Activated naive CD4-positive, alpha-beta T cell (primary cell): ENCODE data around the gene HTR2C.
"Not testable (repeated sequence)": the region's sequence is repeated elsewhere in the genome, so short reads cannot be mapped to it uniquely, and the experiment has no call there.

Experiments
- DNase-seq, 4 experiments: peaks; one replicate each; lab custom pipeline; 2025; lab: John Stamatoyannopoulos, UW

HTR2C gene

DNA sequence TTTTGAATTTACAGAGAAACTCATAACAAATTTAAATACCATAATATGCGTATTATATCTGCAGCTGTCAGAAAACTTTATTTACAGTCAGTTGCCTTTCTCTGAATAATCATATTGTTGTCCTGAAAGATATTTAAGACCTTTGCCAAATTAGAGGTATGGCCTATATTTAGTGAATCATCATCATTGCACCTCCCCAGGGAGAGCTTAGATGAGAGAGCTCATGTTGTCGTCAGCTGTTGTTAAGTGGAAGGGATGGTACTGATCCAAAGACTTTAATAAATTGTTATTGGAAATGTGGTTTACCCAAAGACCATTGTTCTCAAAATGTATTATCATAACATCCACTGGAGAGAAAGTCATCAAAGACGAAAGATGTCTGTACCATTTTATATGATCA, 128.6 kb downstream of the HTR2C start:
- no peak for DNase-seq

- DNase-seq = no peak
Observed at GRCh38 chrX:114715096-114715495, 131.2 kb downstream of the HTR2C start.

DNA sequence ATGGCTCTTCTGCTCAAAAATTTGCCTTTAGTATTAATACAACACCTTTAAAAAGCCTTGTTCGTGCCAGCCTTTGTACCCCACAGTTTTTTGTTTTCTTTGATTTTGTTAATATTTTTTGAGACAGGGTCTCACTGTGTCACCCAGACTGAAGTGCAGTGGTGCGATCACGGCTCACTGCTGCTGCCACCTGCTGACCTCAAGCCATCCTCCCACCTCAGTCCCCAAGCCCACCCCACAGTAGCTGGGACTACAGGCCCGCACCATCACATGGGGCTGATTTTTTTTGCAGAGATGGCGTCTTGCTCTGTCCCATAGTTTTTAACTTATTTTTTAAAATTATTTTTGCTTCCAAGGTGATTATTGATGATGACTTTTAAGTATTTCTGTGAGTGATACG, 134.0 kb downstream of the HTR2C start:
- no peak for DNase-seq

GRCh38 chrX:114766541-114766940, 182.7 kb downstream of the HTR2C start:
- DNase-seq = no peak

DNA sequence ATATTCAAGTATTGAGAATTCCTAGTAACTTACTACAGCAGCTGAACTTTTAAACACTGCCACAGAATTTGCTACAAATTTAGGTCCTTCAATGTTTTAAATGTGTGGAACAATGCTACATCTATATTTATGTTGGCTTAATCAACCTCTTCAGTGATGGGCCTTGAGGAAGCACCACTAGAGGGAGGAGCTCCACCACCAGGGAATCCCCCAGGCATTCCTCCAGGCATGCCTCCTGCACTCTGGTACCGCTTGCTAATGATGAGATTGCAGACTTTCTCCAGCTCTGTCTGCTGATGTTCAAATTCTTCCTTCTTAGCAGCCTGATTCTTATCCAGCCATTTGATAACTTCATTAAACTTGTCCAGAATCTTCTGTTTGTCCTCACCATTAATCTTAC, 190.8 kb downstream of the HTR2C start:
- no peak for DNase-seq

DNA sequence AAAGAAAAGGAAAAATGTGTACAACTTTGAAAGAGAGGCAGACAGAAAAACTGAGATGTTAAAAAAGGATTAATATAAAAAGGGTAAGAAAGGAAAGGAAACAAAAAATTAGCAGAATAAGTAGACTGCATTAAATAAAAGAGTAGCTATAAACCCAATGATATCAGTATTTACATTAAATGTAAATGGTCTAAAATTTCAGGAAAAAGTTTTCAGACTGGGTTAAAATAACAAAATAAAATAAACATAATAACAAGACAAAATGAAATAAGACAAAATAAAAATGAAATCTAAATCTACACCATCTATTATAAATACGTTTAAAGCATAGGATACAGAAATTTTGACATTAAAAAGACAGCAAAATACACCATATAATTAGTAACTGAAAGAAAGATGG, 199.0 kb downstream of the HTR2C start:
- no peak for DNase-seq

- no peak for DNase-seq
Observed at GRCh38 chrX:114787061-114787460, 203.2 kb downstream of the HTR2C start.

DNA sequence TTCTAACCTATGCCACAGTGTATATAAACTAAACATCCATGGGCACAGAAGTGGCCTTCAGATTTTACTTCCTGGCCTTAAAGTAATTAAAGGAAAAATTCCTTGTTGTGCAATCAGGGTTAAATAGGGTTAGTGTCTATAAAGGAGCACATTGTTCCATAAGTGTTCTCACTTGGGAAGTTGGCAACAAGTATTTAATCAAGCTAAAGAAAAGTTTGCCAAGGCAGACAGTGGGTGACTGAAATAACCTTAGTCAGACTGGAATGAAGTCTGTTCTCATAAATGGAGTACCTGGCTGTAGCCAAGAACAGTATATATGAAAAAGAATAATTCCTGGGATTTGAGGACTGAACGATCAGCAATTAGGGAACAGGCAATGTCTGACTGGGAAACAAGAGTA, 213.6 kb downstream of the HTR2C start:
- DNase-seq = no peak

DNA sequence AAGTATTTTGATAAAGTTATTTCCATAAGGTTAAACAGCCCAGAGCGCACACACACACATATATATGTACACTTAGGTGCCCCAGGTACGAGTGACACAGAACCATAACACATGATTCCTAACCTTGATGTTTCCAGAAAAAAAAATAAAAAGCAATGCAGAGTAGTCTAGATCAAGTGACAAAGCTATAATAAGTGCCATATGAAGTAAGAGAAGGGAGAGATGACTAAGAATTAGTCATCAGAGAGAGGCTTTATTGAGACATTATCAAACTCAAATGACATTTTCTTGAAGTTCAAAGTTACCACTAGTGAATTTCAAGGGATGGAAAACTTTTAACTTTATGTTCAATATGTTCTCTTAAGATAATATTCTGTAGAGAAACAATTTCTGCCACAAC, 215.0 kb downstream of the HTR2C start:
- no peak for DNase-seq

GRCh38 chrX:114800719-114801118, 216.8 kb downstream of the HTR2C start:
- no peak for DNase-seq

- DNase-seq = no peak
Observed at GRCh38 chrX:114819509-114819908, 235.6 kb downstream of the HTR2C start.

GRCh38 chrX:114841051-114841450, 257.2 kb downstream of the HTR2C start:
- no peak for DNase-seq

DNA sequence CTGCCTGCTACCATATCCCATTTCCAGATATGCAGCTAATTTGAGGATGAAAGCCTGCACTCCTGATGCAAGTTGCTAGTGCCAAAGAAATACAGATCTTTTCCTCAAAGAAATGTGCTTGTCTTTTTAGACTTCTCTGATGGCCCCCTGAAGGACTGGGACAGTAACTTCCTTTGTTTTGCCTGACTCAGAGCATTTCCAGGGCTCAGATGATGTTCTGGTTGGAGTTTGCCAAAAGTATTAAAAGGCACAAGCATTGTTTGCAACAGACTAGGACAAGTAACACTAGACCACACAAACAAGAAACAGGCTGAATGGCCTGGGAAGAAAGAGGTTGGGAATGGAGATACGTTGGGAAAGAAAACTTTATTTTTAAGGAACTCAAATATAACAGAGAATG, 258.3 kb downstream of the HTR2C start:
- DNase-seq = no peak

GRCh38 chrX:114889481-114889880, 305.6 kb downstream of the HTR2C start:
- DNase-seq = no peak

- no peak for DNase-seq
Observed at GRCh38 chrX:114903618-114904017, 319.7 kb downstream of the HTR2C start.

DNA sequence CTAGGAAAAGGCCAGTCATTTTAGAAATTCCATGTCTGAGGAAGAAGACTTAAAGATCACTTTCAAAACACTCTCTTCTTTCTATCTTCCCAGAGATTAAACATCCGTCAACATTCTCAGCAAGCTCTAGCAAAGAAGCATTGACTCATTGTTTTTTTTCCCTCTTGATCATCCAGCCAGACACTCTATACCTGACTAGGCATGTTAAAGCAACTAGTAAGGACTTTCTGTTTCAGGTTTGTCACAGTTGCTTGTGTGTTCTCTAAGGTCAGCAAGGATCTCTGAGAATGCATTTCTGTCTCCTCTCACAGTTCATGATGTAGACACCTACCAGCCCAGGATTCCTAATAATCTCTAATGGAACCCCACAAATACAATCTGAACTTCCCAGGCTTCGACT, 321.4 kb downstream of the HTR2C start:
- no peak for DNase-seq

GRCh38 chrX:114906984-114907510, 323.2 kb downstream of the HTR2C start:
- DNase-seq = no peak

DNA sequence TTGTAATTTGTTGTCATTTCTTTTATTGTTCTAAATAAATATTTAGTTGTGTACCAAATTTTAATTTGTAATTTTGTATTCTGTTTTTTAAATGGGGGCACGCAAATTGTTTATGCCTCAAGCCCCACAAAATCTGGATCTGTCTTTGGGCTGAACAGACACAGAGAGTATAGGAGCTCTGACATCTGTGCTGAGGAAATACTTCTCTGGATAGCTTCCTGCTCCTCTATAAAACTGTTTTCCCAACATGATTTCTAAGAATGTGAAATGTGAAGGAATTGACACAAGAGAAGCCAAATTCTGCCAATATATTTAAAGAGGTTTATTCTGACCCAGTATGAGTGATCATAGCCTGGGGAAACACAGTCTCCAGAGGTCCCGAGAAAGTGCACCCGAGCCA, 340.5 kb downstream of the HTR2C start:
- DNase-seq = no peak

DNA sequence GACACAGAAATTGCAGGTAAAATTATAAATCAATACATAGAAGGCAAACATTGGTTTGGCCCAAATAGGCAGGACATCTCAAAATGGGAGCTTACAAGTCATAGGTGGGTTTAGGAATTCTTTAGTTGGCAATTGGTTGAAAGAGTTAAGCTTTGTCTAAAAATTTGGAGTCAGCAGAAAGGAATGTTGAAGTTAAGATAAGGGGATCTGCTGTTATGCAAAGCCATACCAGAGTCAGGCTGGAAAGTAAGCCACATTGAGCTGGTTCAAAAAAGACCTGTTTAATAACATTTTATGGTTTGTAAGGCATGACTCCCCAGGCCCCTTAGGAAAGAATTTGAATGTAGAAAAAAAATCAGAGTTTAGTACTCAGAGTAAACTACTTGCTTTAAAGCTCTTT, 341.0 kb downstream of the HTR2C start:
- DNase-seq = no peak

DNA sequence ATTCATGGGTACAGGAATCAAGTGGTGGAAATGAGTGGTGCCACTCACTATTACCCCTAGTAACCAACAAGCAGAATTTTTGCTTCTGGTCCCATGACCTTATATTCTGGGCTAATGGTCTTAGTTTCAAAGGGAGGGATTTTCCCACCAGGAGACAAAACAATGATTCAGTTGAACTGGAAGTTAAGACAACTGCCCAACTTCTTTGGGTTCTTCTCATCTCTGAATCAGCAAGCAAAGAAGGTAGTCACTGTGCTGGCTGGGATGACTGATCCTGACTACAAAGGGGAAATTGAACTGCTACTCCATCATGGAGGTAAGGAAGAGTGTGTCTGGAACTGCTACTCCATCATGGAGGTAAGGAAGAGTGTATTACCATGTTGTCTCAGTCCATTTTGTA, 346.3 kb downstream of the HTR2C start:
- DNase-seq = no peak

- DNase-seq = no peak
Observed at GRCh38 chrX:114932550-114932949, 348.7 kb downstream of the HTR2C start.

DNA sequence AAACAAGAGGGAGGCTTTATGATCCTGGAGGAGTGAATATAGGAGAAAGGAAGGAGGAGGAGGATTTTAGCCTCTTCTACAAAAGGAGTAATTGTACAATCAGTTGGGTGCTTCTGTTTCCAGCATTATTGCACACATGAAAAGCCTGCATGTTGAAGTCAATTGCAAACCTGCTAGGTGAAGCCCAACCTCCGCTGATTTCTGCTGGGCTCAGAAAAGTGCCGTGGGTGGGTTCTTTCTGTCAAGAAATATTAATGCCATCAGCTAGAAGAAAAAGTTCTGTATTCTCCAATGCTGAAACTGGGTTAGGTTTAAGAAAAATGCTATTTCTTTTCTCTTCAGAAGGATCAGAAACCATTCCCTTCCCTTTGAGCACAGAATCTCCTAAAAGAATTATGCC, 349.4 kb downstream of the HTR2C start:
- not testable (repeated sequence) for DNase-seq

DNA sequence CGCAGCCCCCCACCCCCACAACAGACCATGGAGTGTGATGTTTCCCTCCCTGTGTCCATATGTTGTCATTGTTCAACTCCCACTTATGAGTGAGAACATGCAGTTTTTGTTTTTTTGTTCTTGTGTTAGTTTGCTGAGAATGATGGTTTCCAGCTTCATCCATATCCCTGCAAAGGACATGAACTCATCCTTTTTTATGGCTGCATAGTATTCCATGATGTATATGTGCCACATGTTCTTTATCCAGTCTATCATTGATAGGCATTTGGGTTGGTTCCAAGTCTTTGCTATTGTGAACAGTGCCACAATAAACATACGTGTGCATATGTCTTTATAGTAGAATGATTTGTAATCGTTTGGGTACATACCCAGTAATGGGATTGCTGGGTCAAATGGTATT, 353.2 kb downstream of the HTR2C start:
- not testable (repeated sequence) for DNase-seq

DNA sequence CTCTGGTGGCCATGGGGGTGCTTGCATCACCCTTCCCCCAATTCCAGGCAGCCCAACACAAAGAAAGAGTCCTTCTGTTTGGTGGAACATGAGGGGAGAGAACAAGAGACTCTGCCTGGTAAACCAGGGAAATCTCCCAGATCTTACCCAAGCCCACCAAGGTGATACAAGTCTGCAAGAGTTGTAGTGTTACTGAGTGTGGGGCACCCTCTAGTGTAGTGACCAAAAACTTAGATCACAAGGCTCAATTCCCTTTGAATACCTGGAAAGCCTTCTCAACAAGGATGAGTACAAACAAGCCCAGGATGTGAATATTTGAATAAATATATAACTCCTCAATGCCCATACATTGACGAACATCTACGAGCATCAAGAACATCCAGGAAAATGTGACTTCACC, 368.8 kb downstream of the HTR2C start:
- DNase-seq = no peak
